ENCODE results near the gene OSBPL3. TPM values are rescaled to one million over a fixed set of nuclear protein-coding genes. Genes with fewer than 3 reads are reported as not detected.

The OSBPL3 gene
- total and polyA plus RNA-seq, 8 donors, result 2.0 to 25.0 (median 9.9) TPM

- TF ChIP-seq POLR2A (IDR thresholded peaks at IDR 0.05), result no peak
- no peak for TF ChIP-seq CTCF (IDR thresholded peaks at IDR 0.05)
- no peak for TF ChIP-seq POLR2AphosphoS5 (IDR thresholded peaks at IDR 0.05)
- 72 to 77% (median 74%) methylated on average over 7 of the region's 7 CpGs for WGBS, 5 donors
- H3K4me3 ChIP-seq, result no peak overlapping the region
- H3K9me3 ChIP-seq, result peaks cover 0 to 9% (median 0%) of the 10 kb centered on the region in 4 donors
- peaks cover 3 to 8% (median 7%) of the 10 kb centered on the region in 4 donors for H3K4me1 ChIP-seq
- no peak overlapping the region for H3K27ac ChIP-seq
- peaks cover 0 to 28% (median 8%) of the 10 kb centered on the region in 3 donors for H3K27me3 ChIP-seq
- no peak for DNase-seq
- H3K36me3 ChIP-seq, result no peaks in the 10 kb centered on the region
- intact Hi-C loops (cut with DNase I; ENCODE audit: low total_unique reads), result no loop called here
Measured at GRCh38 chr7:24762771-24763170, 217.2 kb downstream of the OSBPL3 start.

- Histone ChIP-seq H3K4me3 (no peak overlapping the region), H3K9me3 (peaks cover 0 to 9% (median 0%) of the 10 kb centered on the region in 4 donors), H3K36me3 (no peaks in the 10 kb centered on the region), H3K27ac (no peak overlapping the region), H3K4me1 (peaks cover 6 to 21% (median 19%) of the 10 kb centered on the region in 4 donors), H3K27me3 (peaks cover 0 to 39% (median 22%) of the 10 kb centered on the region in 3 donors)
- intact Hi-C loops (cut with DNase I; ENCODE audit: low total_unique reads), result no loop called here
- WGBS, 5 donors, result 81 to 97% (median 86%) methylated on average over 1 of the region's 1 CpG
- TF ChIP-seq EP300 (IDR thresholded peaks at IDR 0.05) (no peak), POLR2A (IDR thresholded peaks at IDR 0.05) (no peak), CTCF (IDR thresholded peaks at IDR 0.05) (no peak), POLR2AphosphoS5 (IDR thresholded peaks at IDR 0.05) (no peak)
- no peak for DNase-seq
Measured at GRCh38 chr7:24760968-24761367, 219.0 kb downstream of the OSBPL3 start.

- H3K36me3 ChIP-seq, result no peaks in the 10 kb centered on the region
- H3K4me1 ChIP-seq, result peaks cover 6 to 21% (median 19%) of the 10 kb centered on the region in 4 donors
- TF ChIP-seq POLR2AphosphoS5 (IDR thresholded peaks at IDR 0.05), result no peak
- no peak for TF ChIP-seq CTCF (IDR thresholded peaks at IDR 0.05)
- no peak for TF ChIP-seq EP300 (IDR thresholded peaks at IDR 0.05)
- TF ChIP-seq POLR2A (IDR thresholded peaks at IDR 0.05), result no peak
- intact Hi-C loops (cut with DNase I; ENCODE audit: low total_unique reads), result no loop called here
- H3K9me3 ChIP-seq, result peaks cover 0 to 9% (median 0%) of the 10 kb centered on the region in 4 donors
- H3K4me3 ChIP-seq, result peak within 1 kb of the TSS; percentile 69 to 75 (median 74)
- peak within 1 kb of the TSS; percentile 44 to 83 (median 78) for H3K27ac ChIP-seq
- WGBS, 5 donors, result 9 to 26% (median 17%) methylated on average over 24 to 80 of the region's 81 CpGs
- peaks cover 0 to 39% (median 22%) of the 10 kb centered on the region in 3 donors for H3K27me3 ChIP-seq
- DNase-seq, result peak in 1 of 2 donors; percentile 46
Measured at GRCh38 chr7:24757353-24758275, 222.4 kb downstream of the OSBPL3 start, which contains the start of gene GSDME. GSDME (minus strand) TSS chr7:24757464; CDS start chr7:24749774, 7,690 bp downstream.

GRCh38 chr7:24756545-24757352 lies 223.2 kb downstream of the OSBPL3 start:
- Histone ChIP-seq H3K27me3 (peaks cover 0 to 39% (median 22%) of the 10 kb centered on the region in 3 donors), H3K9me3 (peaks cover 0 to 9% (median 0%) of the 10 kb centered on the region in 4 donors), H3K36me3 (no peaks in the 10 kb centered on the region), H3K27ac (peak overlapping the region; percentile 44 to 83 (median 78)), H3K4me1 (peaks cover 6 to 21% (median 19%) of the 10 kb centered on the region in 4 donors), H3K4me3 (peak overlapping the region; percentile 69 to 75 (median 74))
- peak; percentile 38 to 83 for DNase-seq
- 5 to 9% (median 7%) methylated on average over 39 to 54 of the region's 54 CpGs for WGBS, 5 donors
- no peak for TF ChIP-seq POLR2AphosphoS5 (IDR thresholded peaks at IDR 0.05)
- intact Hi-C loops (cut with DNase I; ENCODE audit: low total_unique reads), result no loop called here
